Nephron (organoid): Measurements from ENCODE around the gene ATMIN.

Experiments used
- H3K27ac Mint-ChIP-seq, 3 experiments: 2 replicates each; pipeline ENCODE4 v1.8.0; 2020; ENCODE audit warnings: mixed read lengths in 3 of 3, mild to moderate bottlenecking in 2 of 3, moderate library complexity in 1 of 3
- H3K27me3 Mint-ChIP-seq: 2 replicates; pipeline ENCODE4 v1.8.0; 2021; ENCODE audit warnings: low read depth, mild to moderate bottlenecking, moderate library complexity, mixed read lengths
- H3K36me3 Mint-ChIP-seq: 2 replicates; pipeline ENCODE4 v1.8.0; 2020; ENCODE audit warnings: low read depth, mixed read lengths
- H3K4me1 Mint-ChIP-seq: 2 replicates; pipeline ENCODE4 v1.8.0; 2020; ENCODE audit warnings: mixed read lengths
- H3K4me3 Mint-ChIP-seq, 3 experiments: 2 replicates each; pipeline ENCODE4 v1.8.0; 2020; ENCODE audit warnings: mild to moderate bottlenecking in 3 of 3, mixed read lengths in 3 of 3, moderate library complexity in 2 of 3
- H3K9me3 Mint-ChIP-seq: 2 replicates; pipeline ENCODE4 v1.8.0; 2020; ENCODE audit warnings: mixed read lengths
- CTCF ChIP-seq, 3 experiments: fragments of 200-600 bp; sonication (generic); IDR thresholded peaks; one replicate each; pipeline ENCODE4 v1.5.0; 2021; ENCODE audit warnings: antibody characterized with exemption in 3 of 3; ENCODE audit not compliant: unreplicated experiment in 3 of 3

Gene ATMIN

GRCh38 chr16:81095653-81095952 lies 60.0 kb downstream of the ATMIN start:
- no peak overlapping the region for H3K27ac Mint-ChIP-seq
- TF ChIP-seq CTCF (IDR thresholded peaks at IDR 0.05; ENCODE audit: unreplicated experiment in 3 of 3) = no peak
- peaks cover 8% of the 10 kb centered on the region for H3K36me3 Mint-ChIP-seq
- H3K4me1 Mint-ChIP-seq = peaks cover 21% of the 10 kb centered on the region
- no peaks in the 10 kb centered on the region for H3K27me3 Mint-ChIP-seq
- peak overlapping the region; percentile 81 to 87 (median 84) for H3K4me3 Mint-ChIP-seq
- H3K9me3 Mint-ChIP-seq = no peaks in the 10 kb centered on the region

- peaks cover 21% of the 10 kb centered on the region for H3K4me1 Mint-ChIP-seq
- H3K4me3 Mint-ChIP-seq = peak within 1 kb of the TSS; percentile 81 to 87 (median 84)
- TF ChIP-seq CTCF (IDR thresholded peaks at IDR 0.05; ENCODE audit: unreplicated experiment in 3 of 3) = no peak
- peaks cover 8% of the 10 kb centered on the region for H3K36me3 Mint-ChIP-seq
- H3K27me3 Mint-ChIP-seq = no peaks in the 10 kb centered on the region
- peak within 1 kb of the TSS; percentile 47 to 72 (median 66) for H3K27ac Mint-ChIP-seq
- H3K9me3 Mint-ChIP-seq = no peaks in the 10 kb centered on the region
Observed at GRCh38 chr16:81095953-81096714, 60.5 kb downstream of the ATMIN start, which contains the start of gene GCSH. GCSH (minus strand) TSS chr16:81096395; CDS start chr16:81096278, 117 bp downstream.

DNA sequence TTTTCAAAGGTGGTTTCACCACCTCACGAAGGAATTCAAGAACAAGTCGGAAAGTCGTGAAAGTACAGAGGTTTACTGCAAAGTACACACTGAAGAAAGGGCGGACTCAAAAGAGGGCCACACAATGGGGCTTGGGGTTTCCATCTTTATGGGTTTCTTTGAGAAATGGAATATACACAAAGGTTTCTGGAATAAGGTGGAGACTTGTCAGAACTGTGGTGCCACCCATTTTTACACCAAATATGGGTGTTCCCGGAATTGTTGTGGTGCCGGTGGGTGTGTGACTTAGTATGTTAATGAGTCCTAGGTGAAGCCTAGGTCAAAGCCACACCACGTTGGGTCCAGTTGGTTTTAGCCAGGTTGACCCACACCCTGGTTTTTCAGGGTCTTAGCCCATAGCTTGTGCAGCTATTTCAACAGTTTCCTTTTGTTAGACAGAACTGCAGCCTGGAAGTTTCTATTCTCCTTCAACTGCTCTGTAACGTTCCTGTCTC lies 61.1 kb downstream of the ATMIN start:
- Mint-ChIP-seq H3K36me3 (peaks cover 8% of the 10 kb centered on the region), H3K4me3 (peak overlapping the region; percentile 57 to 70 (median 65)), H3K4me1 (peaks cover 21% of the 10 kb centered on the region), H3K9me3 (no peaks in the 10 kb centered on the region), H3K27ac (peak overlapping the region; percentile 22 to 72 (median 48)), H3K27me3 (no peaks in the 10 kb centered on the region)
- no peak for TF ChIP-seq CTCF (IDR thresholded peaks at IDR 0.05; ENCODE audit: unreplicated experiment in 3 of 3)
